ENCODE results near the gene CYP4F22. TPM values are rescaled to one million over a fixed set of nuclear protein-coding genes. Genes with fewer than 3 reads are reported as not detected.

CYP4F22 gene
- total RNA-seq, 1 experiment from 2014 or later: not detected

- intact Hi-C loops (cut with micrococcal nuclease; ENCODE audit: unreplicated experiment): no loop called here
- H3K4me3 ChIP-seq: no peak overlapping the region
- H4K20me1 ChIP-seq (ENCODE audit: insufficient read depth): no peaks in the 10 kb centered on the region
- BruUV-seq (replicated peaks): no TSS peak
- POLR2A ChIA-PET (ENCODE audit: unreplicated experiment): interaction anchor here (0.5 kb wide), 1 partner anchor 526 kb away, joined by 3 read pairs; no protein-coding TSS in a partner anchor
- TF ChIP-seq CTCF (conservative IDR thresholded peaks at IDR 0.05): no peak
- H3K4me1 ChIP-seq (replicated peaks; ENCODE audit: insufficient read depth): peaks cover 21% of the 10 kb centered on the region
- CTCF ChIA-PET: interaction anchor here (0.6 to 1.2 kb wide), 2 partner anchors 185 to 462 kb away, joined by 3 read pairs; no protein-coding TSS in a partner anchor
- no peak for DNase-seq
- H2AFZ ChIP-seq: no peak overlapping the region
- no peaks in the 10 kb centered on the region for H3K79me2 ChIP-seq (ENCODE audit: low read depth)
- H3K9me3 ChIP-seq (ENCODE audit: insufficient read depth, low read depth): no peaks in the 10 kb centered on the region
- H3K9me2 ChIP-seq (ENCODE audit: insufficient read depth): no peaks in the 10 kb centered on the region
- no peak overlapping the region for H3K27ac ChIP-seq
- H3F3A ChIP-seq (ENCODE audit: insufficient read depth, low read depth): peaks cover 13% of the 10 kb centered on the region
- H3K4me2 ChIP-seq: peak overlapping the region; percentile 29
- H3K27me3 ChIP-seq (ENCODE audit: insufficient read depth, low read depth): peaks cover 15% of the 10 kb centered on the region
- no peaks in the 10 kb centered on the region for H3K36me3 ChIP-seq (ENCODE audit: low read depth)
These were observed 55.6 kb downstream of the CYP4F22 start for GRCh38 chr19:15563931-15564330.

- Histone ChIP-seq H3K9me3 (ENCODE audit: insufficient read depth, low read depth) (no peaks in the 10 kb centered on the region), H4K20me1 (ENCODE audit: insufficient read depth) (no peaks in the 10 kb centered on the region), H3K4me3 (no peak overlapping the region), H3K27ac (no peak overlapping the region), H3K4me1 (replicated peaks; ENCODE audit: insufficient read depth) (peaks cover 21% of the 10 kb centered on the region), H2AFZ (no peak overlapping the region), H3K36me3 (ENCODE audit: low read depth) (no peaks in the 10 kb centered on the region), H3F3A (ENCODE audit: insufficient read depth, low read depth) (peaks cover 13% of the 10 kb centered on the region), H3K4me2 (no peak overlapping the region), H3K27me3 (ENCODE audit: insufficient read depth, low read depth) (peaks cover 22% of the 10 kb centered on the region), H3K79me2 (ENCODE audit: low read depth) (no peaks in the 10 kb centered on the region), H3K9me2 (ENCODE audit: insufficient read depth) (no peaks in the 10 kb centered on the region)
- TF ChIP-seq EZH2 (IDR thresholded peaks at IDR 0.05; ENCODE audit: low read depth): no peak
- DNase-seq: no peak
- intact Hi-C loops (cut with micrococcal nuclease; ENCODE audit: unreplicated experiment): no loop called here
- ChIA-PET POLR2A (ENCODE audit: unreplicated experiment) (interaction anchor here (0.7 kb wide), 1 partner anchor 1457 kb away, joined by 6 read pairs; no protein-coding TSS in a partner anchor), CTCF (interaction anchor here (0.6 to 0.7 kb wide), 2 partner anchors 737 to 867 kb away, joined by 4 to 8 read pairs; no protein-coding TSS in a partner anchor)
- BruUV-seq (replicated peaks): no TSS peak
These were observed 56.3 kb downstream of the CYP4F22 start for GRCh38 chr19:15564534-15565168.

GRCh38 chr19:15570420-15570819 is 62.1 kb downstream of the CYP4F22 start:
- Histone ChIP-seq H2AFZ (no peak overlapping the region), H3K27ac (no peak overlapping the region), H3K4me3 (no peak overlapping the region), H3K27me3 (ENCODE audit: insufficient read depth, low read depth) (peaks cover 54% of the 10 kb centered on the region), H3K4me1 (replicated peaks; ENCODE audit: insufficient read depth) (no peaks in the 10 kb centered on the region), H3K9me2 (ENCODE audit: insufficient read depth) (no peaks in the 10 kb centered on the region), H3K9me3 (ENCODE audit: insufficient read depth, low read depth) (no peaks in the 10 kb centered on the region), H3K79me2 (ENCODE audit: low read depth) (no peaks in the 10 kb centered on the region), H3K36me3 (ENCODE audit: low read depth) (no peaks in the 10 kb centered on the region), H3F3A (ENCODE audit: insufficient read depth, low read depth) (no peaks in the 10 kb centered on the region), H3K4me2 (no peak overlapping the region), H4K20me1 (ENCODE audit: insufficient read depth) (no peaks in the 10 kb centered on the region)
- CTCF ChIA-PET: no interaction called here
- POLR2A ChIA-PET (ENCODE audit: unreplicated experiment): no interaction called here
- TF ChIP-seq CTCF (conservative IDR thresholded peaks at IDR 0.05) (no peak), EZH2 (IDR thresholded peaks at IDR 0.05; ENCODE audit: low read depth) (no peak)
- intact Hi-C loops (cut with micrococcal nuclease; ENCODE audit: unreplicated experiment): no loop called here
- BruUV-seq (replicated peaks): no TSS peak
- no peak for DNase-seq

GRCh38 chr19:15575406-15575805 is 67.1 kb downstream of the CYP4F22 start:
- ChIA-PET CTCF (no interaction called here), POLR2A (ENCODE audit: unreplicated experiment) (no interaction called here)
- Histone ChIP-seq H3K9me3 (ENCODE audit: insufficient read depth, low read depth) (no peaks in the 10 kb centered on the region), H3K4me1 (replicated peaks; ENCODE audit: insufficient read depth) (no peaks in the 10 kb centered on the region), H3K4me3 (no peak overlapping the region), H3K27me3 (ENCODE audit: insufficient read depth, low read depth) (peaks cover 29% of the 10 kb centered on the region), H3K27ac (no peak overlapping the region), H3K4me2 (no peak overlapping the region), H3K36me3 (ENCODE audit: low read depth) (no peaks in the 10 kb centered on the region), H2AFZ (no peak overlapping the region), H3K79me2 (ENCODE audit: low read depth) (no peaks in the 10 kb centered on the region), H3K9me2 (ENCODE audit: insufficient read depth) (no peaks in the 10 kb centered on the region), H3F3A (ENCODE audit: insufficient read depth, low read depth) (no peaks in the 10 kb centered on the region), H4K20me1 (ENCODE audit: insufficient read depth) (no peaks in the 10 kb centered on the region)
- no TSS peak for BruUV-seq (replicated peaks)
- intact Hi-C loops (cut with micrococcal nuclease; ENCODE audit: unreplicated experiment): no loop called here
- DNase-seq: no peak
- TF ChIP-seq EZH2 (IDR thresholded peaks at IDR 0.05; ENCODE audit: low read depth) (no peak), CTCF (conservative IDR thresholded peaks at IDR 0.05) (no peak)

Data from PC-9 (cell line).